Neural cell (in vitro differentiated cells): Measurements from ENCODE around the gene ARHGEF37. TPM values are rescaled to one million over a fixed set of nuclear protein-coding genes. Genes with fewer than 3 reads are reported as not detected.

ENCODE experiments used
- H2AFZ ChIP-seq: fragments of 200-600, 300-800 bp; sonication (generic), shearing (Covaris generic); 2 replicates; pipeline ENCODE4 v1.6.0; 2014; ENCODE audit warnings: low read depth, mild to moderate bottlenecking, antibody characterized with exemption, low read length, moderate library complexity
- H3F3A ChIP-seq: fragments of 200-600 bp; shearing (Covaris generic); 2 replicates; pipeline ENCODE4 v1.6.1; 2016; ENCODE audit warnings: mild to moderate bottlenecking, moderate library complexity, mixed read lengths, antibody characterized with exemption, low read length; ENCODE audit not compliant: insufficient read depth, poor library complexity, severe bottlenecking
- H3K27ac ChIP-seq: fragments of 200-600, 300-800 bp; sonication (generic), shearing (Covaris generic); 2 replicates; pipeline ENCODE4 v1.5.1; 2014; ENCODE audit warnings: mild to moderate bottlenecking, low read length, moderate library complexity
- H3K27me3 ChIP-seq: fragments of 300-800, 200-600 bp; sonication (generic), shearing (Covaris generic); 2 replicates; pipeline ENCODE4 v1.6.0; 2014; ENCODE audit warnings: mild to moderate bottlenecking, low read depth, low read length, moderate library complexity; ENCODE audit not compliant: insufficient read depth
- H3K36me3 ChIP-seq: fragments of 300-800, 200-600 bp; sonication (generic), shearing (Covaris generic); 2 replicates; pipeline ENCODE4 v1.5.1; 2014; ENCODE audit warnings: mild to moderate bottlenecking, antibody characterized with exemption, low read length, moderate library complexity; ENCODE audit not compliant: insufficient read depth
- H3K4me2 ChIP-seq: fragments of 300-800, 200-600 bp; sonication (generic), shearing (Covaris generic); 2 replicates; pipeline ENCODE4 v1.6.0; 2014; ENCODE audit warnings: mild to moderate bottlenecking, low read length
- H3K4me3 ChIP-seq: fragments of 300-800, 200-600 bp; sonication (generic), shearing (Covaris generic); 2 replicates; pipeline ENCODE4 v1.5.1; 2014; ENCODE audit warnings: mild to moderate bottlenecking, low read length, moderate library complexity
- H3K79me2 ChIP-seq: fragments of 200-600 bp; shearing (Covaris generic); replicated peaks from 2 replicates; pipeline ENCODE4 v1.6.0; 2014; ENCODE audit warnings: mild to moderate bottlenecking, low read length, moderate library complexity; ENCODE audit not compliant: insufficient read depth
- H3K9ac ChIP-seq: fragments of 300-800, 200-600 bp; sonication (generic), shearing (Covaris generic); 2 replicates; pipeline ENCODE4 v1.6.1; 2016; ENCODE audit warnings: mild to moderate bottlenecking, low read length, mixed read lengths
- H3K9me2 ChIP-seq: fragments of 200-600 bp; shearing (Covaris generic); 2 replicates; pipeline ENCODE4 v1.6.1; 2016; ENCODE audit warnings: mild to moderate bottlenecking, low read length, mixed read lengths; ENCODE audit not compliant: insufficient read depth
- H3K9me3 ChIP-seq: fragments of 200-600, 300-800 bp; sonication (generic), shearing (Covaris generic); 2 replicates; pipeline ENCODE4 v1.6.1; 2016; ENCODE audit warnings: mild to moderate bottlenecking, mixed run types, low read length, moderate library complexity, mixed read lengths
- H4K20me1 ChIP-seq: fragments of 200-600 bp; shearing (Covaris generic); 2 replicates; pipeline ENCODE4 v1.6.1; 2016; ENCODE audit warnings: mild to moderate bottlenecking, mixed run types; ENCODE audit not compliant: insufficient read depth
- EP300 ChIP-seq: fragments of 450-650 bp; conservative IDR thresholded peaks from 2 replicates; pipeline ENCODE4 v1.6.1; 2014; ENCODE audit warnings: antibody characterized with exemption, mild to moderate bottlenecking, moderate library complexity; ENCODE audit not compliant: poor library complexity, severe bottlenecking
- EZH2 ChIP-seq: fragments of 200-600, 300-800 bp; shearing (Covaris generic), sonication (generic); IDR thresholded peaks from 2 replicates; pipeline ENCODE4 v1.6.1; 2014; ENCODE audit warnings: antibody characterized with exemption, low read length, borderline replicate concordance, mild to moderate bottlenecking; ENCODE audit not compliant: insufficient read depth, poor library complexity, severe bottlenecking
- MXI1 ChIP-seq: fragments of 450-650 bp; conservative IDR thresholded peaks from 2 replicates; pipeline ENCODE4 v1.6.1; 2014; ENCODE audit warnings: antibody characterized with exemption, mild to moderate bottlenecking; ENCODE audit not compliant: poor library complexity, severe bottlenecking
- POLR2AphosphoS5 ChIP-seq: IDR thresholded peaks from 2 replicates; pipeline ENCODE4 v1.6.1; 2012
- RAD21 ChIP-seq: fragments of 450-650 bp; conservative IDR thresholded peaks from 2 replicates; pipeline ENCODE4 v1.6.1; 2014; ENCODE audit warnings: antibody characterized with exemption, mild to moderate bottlenecking, moderate library complexity
- SMC3 ChIP-seq: fragments of 450-650 bp; conservative IDR thresholded peaks from 2 replicates; pipeline ENCODE4 v1.6.1; 2014; ENCODE audit warnings: antibody characterized with exemption, mild to moderate bottlenecking, moderate library complexity; ENCODE audit not compliant: poor library complexity
- TAF1 ChIP-seq: IDR thresholded peaks from 2 replicates; pipeline ENCODE4 v1.6.1; 2012; ENCODE audit warnings: low read depth
- polyA plus RNA-seq: library from polyadenylated mRNA; depleted of rRNA; stranded (reverse); fragments of >200 nt; gene quantifications from 2 replicates; pipeline ENCODE4 v1.2.3, GENCODE V29; 2014
- TF ChIP-seq, protein P1 (sequence below): fragments of 450-650 bp; IDR thresholded peaks from 2 replicates; pipeline ENCODE4 v1.5.1; 2014; ENCODE audit warnings: antibody characterized with exemption, mild to moderate bottlenecking, moderate library complexity; ENCODE audit not compliant: poor library complexity, severe bottlenecking
- TF ChIP-seq, protein P2 (sequence below): IDR thresholded peaks from 2 replicates; pipeline ENCODE4 v1.6.1; 2012; ENCODE audit warnings: borderline replicate concordance

Gene ARHGEF37
- polyA plus RNA-seq, 1 donor from 2014 or later, result 0.53 TPM

DNA sequence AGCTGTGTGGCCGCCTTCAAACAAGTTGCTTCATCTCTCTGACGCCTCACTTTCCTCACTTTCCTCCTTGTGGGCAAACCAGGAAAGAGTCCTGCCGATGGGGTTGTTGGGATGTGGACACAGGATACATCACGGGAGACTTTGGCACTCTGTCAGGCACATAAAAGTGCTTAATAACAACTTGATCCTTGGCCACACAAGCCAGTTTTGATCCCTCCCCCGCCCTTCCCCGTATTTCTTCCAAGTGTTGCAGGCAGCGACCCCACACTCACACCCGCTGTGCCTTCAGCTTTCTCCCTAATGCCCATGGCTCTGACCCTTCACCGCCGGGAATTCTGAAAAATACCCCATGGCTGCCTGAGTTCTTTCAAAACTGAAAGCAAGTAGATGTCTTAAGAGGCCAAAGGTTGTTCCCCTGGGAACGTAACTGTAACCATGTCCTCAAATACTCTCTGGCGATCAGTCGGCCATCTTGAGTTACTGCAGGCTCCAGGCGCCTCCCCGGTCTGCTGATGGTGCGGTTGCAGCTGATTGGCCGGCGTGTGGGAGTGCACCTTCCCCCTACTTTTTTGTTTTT lies 59.8 kb downstream of the ARHGEF37 start:
- H3K4me2 ChIP-seq, result no peak overlapping the region
- H3K27me3 ChIP-seq, result no peaks in the 10 kb centered on the region

DNA sequence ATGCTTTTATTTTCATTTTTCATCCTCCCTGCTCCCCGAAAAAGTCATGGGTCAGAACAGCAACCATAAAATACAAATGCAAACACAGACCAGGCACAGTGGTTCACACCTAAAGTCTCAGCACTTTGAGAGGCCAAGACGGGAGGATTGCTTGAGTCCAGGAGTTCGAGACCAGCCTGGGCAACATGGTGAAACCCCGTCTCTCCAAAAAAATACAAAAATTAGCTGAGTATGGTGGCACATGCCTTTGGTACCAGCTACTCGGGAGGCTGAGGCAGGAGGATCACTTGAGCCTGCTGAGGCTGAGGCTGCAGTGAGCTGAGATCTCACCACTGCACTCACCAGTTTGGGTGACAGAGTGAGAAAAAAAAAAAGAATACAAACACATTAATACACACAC lies 60.3 kb downstream of the ARHGEF37 start:
- H3K27me3 ChIP-seq, result no peaks in the 10 kb centered on the region
- no peak overlapping the region for H3K27ac ChIP-seq
- no peaks in the 10 kb centered on the region for H3F3A ChIP-seq
- H3K36me3 ChIP-seq, result no peaks in the 10 kb centered on the region
- no peak overlapping the region for H3K9ac ChIP-seq
- TF ChIP-seq EP300 (no peak), SMC3 (no peak), POLR2AphosphoS5 (no peak), EZH2 (no peak), RAD21 (no peak), TAF1 (no peak), MXI1 (no peak)
- TF ChIP-seq, protein P1, sequence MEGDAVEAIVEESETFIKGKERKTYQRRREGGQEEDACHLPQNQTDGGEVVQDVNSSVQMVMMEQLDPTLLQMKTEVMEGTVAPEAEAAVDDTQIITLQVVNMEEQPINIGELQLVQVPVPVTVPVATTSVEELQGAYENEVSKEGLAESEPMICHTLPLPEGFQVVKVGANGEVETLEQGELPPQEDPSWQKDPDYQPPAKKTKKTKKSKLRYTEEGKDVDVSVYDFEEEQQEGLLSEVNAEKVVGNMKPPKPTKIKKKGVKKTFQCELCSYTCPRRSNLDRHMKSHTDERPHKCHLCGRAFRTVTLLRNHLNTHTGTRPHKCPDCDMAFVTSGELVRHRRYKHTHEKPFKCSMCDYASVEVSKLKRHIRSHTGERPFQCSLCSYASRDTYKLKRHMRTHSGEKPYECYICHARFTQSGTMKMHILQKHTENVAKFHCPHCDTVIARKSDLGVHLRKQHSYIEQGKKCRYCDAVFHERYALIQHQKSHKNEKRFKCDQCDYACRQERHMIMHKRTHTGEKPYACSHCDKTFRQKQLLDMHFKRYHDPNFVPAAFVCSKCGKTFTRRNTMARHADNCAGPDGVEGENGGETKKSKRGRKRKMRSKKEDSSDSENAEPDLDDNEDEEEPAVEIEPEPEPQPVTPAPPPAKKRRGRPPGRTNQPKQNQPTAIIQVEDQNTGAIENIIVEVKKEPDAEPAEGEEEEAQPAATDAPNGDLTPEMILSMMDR, result no peak
- TF ChIP-seq, protein P2, sequence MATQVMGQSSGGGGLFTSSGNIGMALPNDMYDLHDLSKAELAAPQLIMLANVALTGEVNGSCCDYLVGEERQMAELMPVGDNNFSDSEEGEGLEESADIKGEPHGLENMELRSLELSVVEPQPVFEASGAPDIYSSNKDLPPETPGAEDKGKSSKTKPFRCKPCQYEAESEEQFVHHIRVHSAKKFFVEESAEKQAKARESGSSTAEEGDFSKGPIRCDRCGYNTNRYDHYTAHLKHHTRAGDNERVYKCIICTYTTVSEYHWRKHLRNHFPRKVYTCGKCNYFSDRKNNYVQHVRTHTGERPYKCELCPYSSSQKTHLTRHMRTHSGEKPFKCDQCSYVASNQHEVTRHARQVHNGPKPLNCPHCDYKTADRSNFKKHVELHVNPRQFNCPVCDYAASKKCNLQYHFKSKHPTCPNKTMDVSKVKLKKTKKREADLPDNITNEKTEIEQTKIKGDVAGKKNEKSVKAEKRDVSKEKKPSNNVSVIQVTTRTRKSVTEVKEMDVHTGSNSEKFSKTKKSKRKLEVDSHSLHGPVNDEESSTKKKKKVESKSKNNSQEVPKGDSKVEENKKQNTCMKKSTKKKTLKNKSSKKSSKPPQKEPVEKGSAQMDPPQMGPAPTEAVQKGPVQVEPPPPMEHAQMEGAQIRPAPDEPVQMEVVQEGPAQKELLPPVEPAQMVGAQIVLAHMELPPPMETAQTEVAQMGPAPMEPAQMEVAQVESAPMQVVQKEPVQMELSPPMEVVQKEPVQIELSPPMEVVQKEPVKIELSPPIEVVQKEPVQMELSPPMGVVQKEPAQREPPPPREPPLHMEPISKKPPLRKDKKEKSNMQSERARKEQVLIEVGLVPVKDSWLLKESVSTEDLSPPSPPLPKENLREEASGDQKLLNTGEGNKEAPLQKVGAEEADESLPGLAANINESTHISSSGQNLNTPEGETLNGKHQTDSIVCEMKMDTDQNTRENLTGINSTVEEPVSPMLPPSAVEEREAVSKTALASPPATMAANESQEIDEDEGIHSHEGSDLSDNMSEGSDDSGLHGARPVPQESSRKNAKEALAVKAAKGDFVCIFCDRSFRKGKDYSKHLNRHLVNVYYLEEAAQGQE, result no peak
- no peaks in the 10 kb centered on the region for H4K20me1 ChIP-seq
- H3K4me2 ChIP-seq, result no peak overlapping the region
- no peaks in the 10 kb centered on the region for H3K9me3 ChIP-seq
- H3K4me3 ChIP-seq, result no peak overlapping the region
- H2AFZ ChIP-seq, result no peak overlapping the region
- H3K9me2 ChIP-seq, result no peaks in the 10 kb centered on the region
- no peaks in the 10 kb centered on the region for H3K79me2 ChIP-seq

More for the DNA sequence above, 59.8 kb downstream of the ARHGEF37 start:
- Histone ChIP-seq H2AFZ (no peak overlapping the region), H3K79me2 (no peaks in the 10 kb centered on the region), H3F3A (no peaks in the 10 kb centered on the region), H3K9ac (no peak overlapping the region), H3K9me2 (no peaks in the 10 kb centered on the region), H3K36me3 (no peaks in the 10 kb centered on the region), H3K4me3 (no peak overlapping the region), H3K9me3 (no peaks in the 10 kb centered on the region), H4K20me1 (no peaks in the 10 kb centered on the region), H3K27ac (no peak overlapping the region)
- TF ChIP-seq MXI1, result no peak
- no peak for TF ChIP-seq RAD21
- no peak for TF ChIP-seq SMC3
- no peak for TF ChIP-seq EZH2
- TF ChIP-seq POLR2AphosphoS5, result no peak
- TF ChIP-seq EP300, result no peak
- TF ChIP-seq, protein P2, result no peak
- no peak for TF ChIP-seq TAF1
- TF ChIP-seq, protein P1, result no peak
